BE2C (cell line): ENCODE data around the gene KCNA1.

Source experiments
- DNase-seq: peaks from one replicate; pipeline ENCODE4 v3.0.0-alpha.2; 2020
- H3K27me3 ChIP-seq: fragments of 250-450 bp; sonication (Bioruptor Pico); 2 replicates; pipeline ENCODE4 v1.5.1; 2020; ENCODE audit warnings: mild to moderate bottlenecking
- H3K36me3 ChIP-seq: fragments of 250-450 bp; sonication (Bioruptor Pico); 2 replicates; pipeline ENCODE4 v1.5.1; 2020; ENCODE audit warnings: mild to moderate bottlenecking
- H3K4me1 ChIP-seq: fragments of 250-450 bp; sonication (Bioruptor Pico); 2 replicates; pipeline ENCODE4 v1.5.1; 2020
- H3K4me3 ChIP-seq: 2 replicates; pipeline ENCODE4 v1.5.1; 2011; ENCODE audit warnings: low read depth, low read length
- H3K9me3 ChIP-seq: fragments of 250-450 bp; sonication (Bioruptor Pico); 2 replicates; pipeline ENCODE4 v1.5.1; 2020
- TF ChIP-seq, protein P1 (sequence below): IDR thresholded peaks from 2 replicates; pipeline ENCODE4 v1.5.1; 2012; ENCODE audit warnings: mild to moderate bottlenecking, low read depth, low read length

The KCNA1 gene

DNA sequence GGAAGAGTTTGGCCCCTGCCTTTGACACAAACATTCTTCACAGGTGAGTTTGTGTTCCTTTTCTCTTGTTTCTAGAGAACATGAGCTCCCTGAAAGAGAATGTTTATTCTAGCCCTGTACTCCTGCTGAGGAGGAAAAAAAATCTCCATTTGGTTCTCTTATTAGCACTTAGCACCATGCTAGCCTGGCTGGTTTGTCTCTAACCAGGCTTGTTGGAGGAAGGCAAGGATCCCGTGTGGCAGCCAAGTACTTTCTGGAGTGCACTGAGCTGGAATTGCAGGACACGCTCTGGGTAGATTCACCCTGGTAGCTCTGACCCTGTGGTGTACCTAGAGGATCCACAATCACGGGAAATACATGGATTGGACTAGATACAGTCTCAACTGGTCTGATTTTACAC, 41.9 kb downstream of the KCNA1 start:
- Histone ChIP-seq H3K4me1 (no peaks in the 10 kb centered on the region), H3K36me3 (no peaks in the 10 kb centered on the region), H3K4me3 (no peak overlapping the region), H3K27me3 (peaks cover 32% of the 10 kb centered on the region), H3K9me3 (no peaks in the 10 kb centered on the region)
- TF ChIP-seq, protein P1, sequence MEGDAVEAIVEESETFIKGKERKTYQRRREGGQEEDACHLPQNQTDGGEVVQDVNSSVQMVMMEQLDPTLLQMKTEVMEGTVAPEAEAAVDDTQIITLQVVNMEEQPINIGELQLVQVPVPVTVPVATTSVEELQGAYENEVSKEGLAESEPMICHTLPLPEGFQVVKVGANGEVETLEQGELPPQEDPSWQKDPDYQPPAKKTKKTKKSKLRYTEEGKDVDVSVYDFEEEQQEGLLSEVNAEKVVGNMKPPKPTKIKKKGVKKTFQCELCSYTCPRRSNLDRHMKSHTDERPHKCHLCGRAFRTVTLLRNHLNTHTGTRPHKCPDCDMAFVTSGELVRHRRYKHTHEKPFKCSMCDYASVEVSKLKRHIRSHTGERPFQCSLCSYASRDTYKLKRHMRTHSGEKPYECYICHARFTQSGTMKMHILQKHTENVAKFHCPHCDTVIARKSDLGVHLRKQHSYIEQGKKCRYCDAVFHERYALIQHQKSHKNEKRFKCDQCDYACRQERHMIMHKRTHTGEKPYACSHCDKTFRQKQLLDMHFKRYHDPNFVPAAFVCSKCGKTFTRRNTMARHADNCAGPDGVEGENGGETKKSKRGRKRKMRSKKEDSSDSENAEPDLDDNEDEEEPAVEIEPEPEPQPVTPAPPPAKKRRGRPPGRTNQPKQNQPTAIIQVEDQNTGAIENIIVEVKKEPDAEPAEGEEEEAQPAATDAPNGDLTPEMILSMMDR = no peak
- DNase-seq = no peak

DNA sequence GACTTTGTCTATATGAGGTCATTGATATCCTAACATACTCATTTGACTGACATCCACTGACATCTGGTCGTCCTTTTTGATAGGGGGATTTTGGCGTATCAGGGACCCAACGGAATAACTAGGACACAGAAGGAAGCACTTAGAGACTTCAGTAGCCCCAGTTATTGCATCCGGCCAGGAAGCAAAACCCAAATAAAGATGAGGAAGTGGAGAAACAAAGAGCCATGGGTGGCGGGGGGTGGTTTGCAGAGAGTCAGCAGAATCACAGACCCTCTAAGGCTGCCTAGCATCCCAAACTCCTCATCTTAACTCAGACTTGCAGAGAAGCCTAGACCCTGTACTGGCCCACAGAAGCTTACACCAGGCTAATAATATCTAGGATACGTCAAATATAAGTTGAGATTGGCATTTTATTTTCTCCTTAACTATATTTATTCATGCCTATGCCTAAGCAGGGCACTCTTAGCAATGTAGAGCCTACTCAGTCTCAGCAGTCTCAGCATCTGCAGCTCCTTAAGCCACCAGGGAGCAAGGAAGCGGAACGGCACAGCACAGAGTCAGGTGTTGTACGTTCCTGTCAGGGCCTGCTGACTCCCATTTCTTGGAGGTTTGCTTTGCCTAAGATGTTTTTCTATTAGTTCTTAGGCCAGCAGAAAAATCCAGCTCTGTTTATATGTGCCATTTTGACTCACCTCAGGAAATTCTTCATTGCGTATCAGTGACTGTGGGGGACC, 45.1 kb downstream of the KCNA1 start:
- TF ChIP-seq, protein P1 = no peak
- H3K36me3 ChIP-seq = no peaks in the 10 kb centered on the region
- no peak overlapping the region for H3K4me3 ChIP-seq
- no peak for DNase-seq
- H3K9me3 ChIP-seq = no peaks in the 10 kb centered on the region
- H3K27me3 ChIP-seq = peaks cover 28% of the 10 kb centered on the region
- no peaks in the 10 kb centered on the region for H3K4me1 ChIP-seq

DNA sequence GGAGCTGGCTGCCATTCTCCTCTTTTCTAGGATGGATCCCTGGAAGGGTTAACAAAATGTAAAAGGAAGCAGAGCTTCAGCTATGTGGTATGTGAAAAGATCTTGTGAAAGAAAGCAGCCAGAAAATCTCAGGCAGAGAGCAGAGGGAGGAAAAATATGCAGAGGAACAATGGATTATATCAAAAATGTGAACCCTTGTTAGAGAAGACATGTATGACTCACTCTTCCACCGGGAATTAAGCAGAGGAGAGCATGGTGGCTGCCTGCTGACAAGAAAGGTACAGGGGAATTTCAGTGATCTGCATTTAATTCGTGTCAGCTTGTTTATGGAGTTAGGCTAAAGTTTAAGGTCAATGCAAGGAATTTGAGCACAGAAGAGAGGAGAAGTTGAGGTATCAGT, 46.3 kb downstream of the KCNA1 start:
- TF ChIP-seq, protein P1 = no peak
- no peak for DNase-seq
- Histone ChIP-seq H3K9me3 (no peaks in the 10 kb centered on the region), H3K27me3 (peaks cover 31% of the 10 kb centered on the region), H3K36me3 (no peaks in the 10 kb centered on the region), H3K4me1 (no peaks in the 10 kb centered on the region), H3K4me3 (no peak overlapping the region)

DNA sequence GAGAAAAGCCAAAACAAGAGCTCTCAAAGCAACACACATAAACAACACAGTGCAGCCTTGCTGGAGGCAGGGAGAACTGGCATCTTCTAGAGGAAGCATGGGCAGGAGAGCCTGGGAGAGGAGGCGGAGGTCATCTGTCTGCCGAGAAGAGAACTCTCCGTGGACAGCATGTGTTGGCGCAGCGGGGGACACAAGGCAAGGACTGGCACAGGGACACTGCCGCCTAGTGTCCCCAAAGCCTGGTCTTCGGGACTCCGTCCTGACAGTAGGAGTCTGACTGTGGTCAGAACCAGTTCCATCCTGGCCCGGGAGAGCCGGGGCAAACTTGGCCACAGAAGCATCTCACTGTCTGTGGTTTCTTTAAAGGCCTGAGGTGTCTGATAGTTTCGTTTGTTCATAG, 47.3 kb downstream of the KCNA1 start:
- Histone ChIP-seq H3K4me3 (no peak overlapping the region), H3K36me3 (no peaks in the 10 kb centered on the region), H3K27me3 (peaks cover 23% of the 10 kb centered on the region), H3K9me3 (no peaks in the 10 kb centered on the region), H3K4me1 (no peaks in the 10 kb centered on the region)
- TF ChIP-seq, protein P1 = no peak
- no peak for DNase-seq

DNA sequence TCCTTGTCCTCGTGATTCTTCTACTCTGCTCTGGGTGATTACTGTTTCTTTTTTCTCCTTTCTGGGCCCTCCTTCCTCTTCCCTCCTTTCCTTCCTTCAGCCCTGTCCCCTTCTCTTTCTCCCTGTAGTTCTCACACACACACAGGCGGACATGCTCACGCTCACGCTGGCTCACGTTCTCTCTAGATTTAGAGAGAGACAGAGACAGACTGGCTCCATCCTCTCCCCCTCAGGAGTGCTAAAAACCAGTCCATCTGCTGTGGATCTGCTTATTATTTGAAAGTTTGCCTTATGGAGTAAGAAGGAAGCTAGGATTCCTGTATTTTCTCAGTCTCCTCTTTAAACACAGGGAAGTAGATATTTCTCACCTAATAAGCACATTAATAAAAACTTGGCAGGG, 48.1 kb downstream of the KCNA1 start:
- Histone ChIP-seq H3K27me3 (peaks cover 23% of the 10 kb centered on the region), H3K4me1 (no peaks in the 10 kb centered on the region), H3K9me3 (no peaks in the 10 kb centered on the region), H3K4me3 (no peak overlapping the region), H3K36me3 (no peaks in the 10 kb centered on the region)
- DNase-seq = no peak
- TF ChIP-seq, protein P1 = no peak

DNA sequence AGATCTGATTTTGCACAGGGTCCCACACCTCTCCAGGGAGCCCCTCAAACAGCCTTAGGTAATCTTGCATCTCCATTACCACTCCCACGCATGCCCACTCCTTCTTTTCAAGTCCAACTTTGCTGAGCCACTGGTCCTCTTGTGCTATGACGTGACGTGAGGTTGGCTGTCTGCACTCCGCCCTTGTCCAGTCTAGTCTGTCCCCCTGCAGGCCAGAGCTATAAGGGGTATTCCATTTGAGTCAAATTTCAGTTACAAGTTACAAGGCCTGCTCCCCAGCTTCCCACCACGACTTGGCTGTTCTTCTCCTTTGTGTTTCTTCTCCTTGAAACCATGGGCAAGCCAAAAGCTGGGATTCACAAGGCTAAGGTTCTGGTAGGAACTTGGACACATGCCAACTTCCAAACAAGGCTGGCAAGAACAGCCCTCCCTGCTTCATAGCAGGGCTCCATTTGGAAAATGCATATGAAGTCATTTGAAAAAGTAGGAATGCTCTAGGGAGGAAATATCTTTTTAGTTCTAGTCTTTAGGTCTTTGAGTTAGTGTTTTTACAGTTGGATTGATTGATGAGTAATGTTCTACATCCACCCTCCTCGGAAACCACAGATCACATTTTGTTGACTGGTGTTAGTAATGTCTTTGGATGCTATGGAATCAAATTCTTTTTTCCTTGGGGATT, 49.1 kb downstream of the KCNA1 start:
- no peaks in the 10 kb centered on the region for H3K36me3 ChIP-seq
- H3K4me1 ChIP-seq = no peaks in the 10 kb centered on the region
- DNase-seq = no peak
- TF ChIP-seq, protein P1 = no peak
- no peak overlapping the region for H3K4me3 ChIP-seq
- H3K9me3 ChIP-seq = no peaks in the 10 kb centered on the region
- peaks cover 23% of the 10 kb centered on the region for H3K27me3 ChIP-seq
